GM12878 (cell line): ENCODE data around the gene RNF130. TPM values are rescaled to one million over a fixed set of nuclear protein-coding genes. Genes with fewer than 3 reads are reported as not detected.

Experiments used
- ATAC-seq: fragments of 200-7000 bp; cut with Tn5 transposase; 3 replicates; pipeline ENCODE4 v1.9.1; 2020; ENCODE audit warnings: mild to moderate bottlenecking, moderate library complexity
- BruUV-seq: library from RNA; stranded (reverse); fragments of 400-500 nt; replicated peaks from 2 replicates; lab custom pipeline; 2021; lab: Mats Ljungman, UMichigan
- CTCF ChIA-PET: fragments of 300-600 bp; sonication (Branson Sonifier 250); formaldehyde crosslinking; extraction: SDS; loops from one replicate; lab custom pipeline; 2021; ENCODE audit warnings: inconsistent platforms; lab: Yijun Ruan, JAX
- POLR2A ChIA-PET: fragments of 350-600 bp; formaldehyde crosslinking; extraction: SDS; loops from one replicate; lab custom pipeline; 2021; ENCODE audit warnings: inconsistent platforms; lab: Charles Lee
- RAD21 ChIA-PET: fragments of 300-600 bp; sonication (Branson Sonifier 250); formaldehyde crosslinking; loops from one replicate; lab custom pipeline; 2023; ENCODE audit warnings: antibody characterized with exemption; ENCODE audit not compliant: unreplicated experiment; lab: Charles Lee
- SMC1A ChIA-PET: fragments of 300-600 bp; sonication (Branson Sonifier 250); formaldehyde crosslinking; loops from one replicate; lab custom pipeline; 2023; ENCODE audit not compliant: unreplicated experiment, uncharacterized antibody; lab: Charles Lee
- DNase-seq: peaks from one replicate; pipeline ENCODE4 v3.0.0-alpha.2; 2011; ENCODE audit warnings: low read depth, low spot score
- FAIRE-seq: peaks from 3 replicates; lab custom pipeline; 2011; peaks lifted over from hg19 to GRCh38; lab: Jason Lieb, UNC
- H2AFZ ChIP-seq: 2 replicates; pipeline ENCODE4 v1.6.0; 2011; ENCODE audit warnings: low read depth, low read length, control low read depth; ENCODE audit not compliant: control insufficient read depth
- H3K27ac ChIP-seq: 2 replicates; pipeline ENCODE4 v1.5.1; 2011; ENCODE audit warnings: control low read depth; ENCODE audit not compliant: control insufficient read depth, insufficient read depth
- H3K27me3 ChIP-seq, 2 experiments: replicated peaks in 1 of 2; 2 replicates each; pipeline versions ENCODE4 v1.6.0 to v1.6.1; 2011; ENCODE audit warnings: low read length in 1 of 2; ENCODE audit not compliant: control insufficient read depth in 2 of 2, insufficient read depth in 2 of 2
- H3K36me3 ChIP-seq, 2 experiments: 2 replicates each; pipeline ENCODE4 v1.5.1; 2011; ENCODE audit warnings: low read length in 1 of 2; ENCODE audit not compliant: control insufficient read depth in 2 of 2, insufficient read depth in 2 of 2
- H3K4me1 ChIP-seq: 2 replicates; pipeline ENCODE4 v1.6.1; 2011; ENCODE audit warnings: mild to moderate bottlenecking, low read length, moderate library complexity, mixed read lengths; ENCODE audit not compliant: control insufficient read depth, insufficient read depth
- H3K4me2 ChIP-seq: 2 replicates; pipeline ENCODE4 v1.6.0; 2011; ENCODE audit warnings: control low read depth; ENCODE audit not compliant: control insufficient read depth, insufficient read depth
- H3K4me3 ChIP-seq: fragments of 200-600 bp; sonication (generic); 2 replicates; pipeline ENCODE4 v1.5.1; 2016
- H3K79me2 ChIP-seq: 2 replicates; pipeline ENCODE4 v1.6.0; 2011; ENCODE audit warnings: low read length; ENCODE audit not compliant: control insufficient read depth, insufficient read depth
- H3K9ac ChIP-seq: 2 replicates; pipeline ENCODE4 v1.8.0; 2011; ENCODE audit warnings: low read length, control low read depth, mixed read lengths; ENCODE audit not compliant: control insufficient read depth, insufficient read depth
- H3K9me3 ChIP-seq: replicated peaks from 3 replicates; pipeline ENCODE4 v1.5.1; 2011; ENCODE audit warnings: mild to moderate bottlenecking, low read length; ENCODE audit not compliant: control insufficient read depth, insufficient read depth
- H4K20me1 ChIP-seq: 2 replicates; pipeline ENCODE4 v1.6.0; 2011; ENCODE audit not compliant: control insufficient read depth, insufficient read depth
- ATF2 ChIP-seq: IDR thresholded peaks from 2 replicates; pipeline ENCODE4 v1.6.1; 2012; ENCODE audit warnings: low read length, inconsistent platforms
- BHLHE40 ChIP-seq, 2 experiments: fragments of 450-650 bp in 1 of 2; IDR thresholded peaks; 2 replicates each; pipeline ENCODE4 v1.6.1; 2011 to 2017; ENCODE audit warnings: low read depth in 2 of 2, borderline replicate concordance in 1 of 2, improper control_type of control experiment in 1 of 2, low read length in 1 of 2, mild to moderate bottlenecking in 1 of 2
- CBFB ChIP-seq: IDR thresholded peaks from 2 replicates; pipeline ENCODE4 v1.6.1; 2016; ENCODE audit warnings: antibody characterized with exemption, low read depth
- ETV6 ChIP-seq, 2 experiments: fragments of 450-650 bp in 1 of 2; IDR thresholded peaks in 1 of 2; conservative IDR thresholded peaks in 1 of 2; 2 replicates each; pipeline ENCODE4 v1.6.1; 2014; ENCODE audit warnings: antibody characterized with exemption in 1 of 2, borderline replicate concordance in 1 of 2, low read depth in 1 of 2, mild to moderate bottlenecking in 1 of 2, moderate library complexity in 1 of 2
- EZH2 ChIP-seq: IDR thresholded peaks from 2 replicates; pipeline ENCODE4 v1.6.1; 2012; ENCODE audit warnings: low read depth, mild to moderate bottlenecking, control low read depth, inconsistent platforms, low read length, borderline replicate concordance; ENCODE audit not compliant: control insufficient read depth
- KLF5 ChIP-seq: fragments of 450-650 bp; IDR thresholded peaks from 2 replicates; pipeline ENCODE4 v1.6.1; 2014; ENCODE audit warnings: mild to moderate bottlenecking; ENCODE audit not compliant: partially characterized antibody
- NBN ChIP-seq: fragments of 450-650 bp; IDR thresholded peaks from 2 replicates; pipeline ENCODE4 v1.6.1; 2016
- NR2C1 ChIP-seq: fragments of 450-650 bp; IDR thresholded peaks from 2 replicates; pipeline ENCODE4 v1.6.1; 2017; ENCODE audit warnings: antibody characterized with exemption, mild to moderate bottlenecking, moderate library complexity
- RAD51 ChIP-seq: fragments of 450-650 bp; IDR thresholded peaks from 2 replicates; pipeline ENCODE4 v1.6.1; 2016; ENCODE audit warnings: moderate library complexity, mild to moderate bottlenecking, inconsistent platforms
- SMC3 ChIP-seq: IDR thresholded peaks from 2 replicates; pipeline ENCODE4 v1.6.1; 2011; ENCODE audit warnings: low read length, improper control_type of control experiment, borderline replicate concordance
- SRF ChIP-seq, 2 experiments: IDR thresholded peaks; 2 replicates each; pipeline ENCODE4 v1.6.1; 2011; ENCODE audit warnings: low read depth in 2 of 2, low read length in 2 of 2, mild to moderate bottlenecking in 1 of 2, moderate library complexity in 1 of 2
- STAT3 ChIP-seq: IDR thresholded peaks from 2 replicates; pipeline ENCODE4 v1.6.1; 2011; ENCODE audit warnings: low read depth, low read length, improper control_type of control experiment
- SUPT20H ChIP-seq: IDR thresholded peaks from 2 replicates; pipeline ENCODE4 v1.6.1; 2011; ENCODE audit warnings: low read depth, mild to moderate bottlenecking, low read length, moderate library complexity, borderline replicate concordance; ENCODE audit not compliant: control insufficient read depth
- USF1 ChIP-seq: IDR thresholded peaks from 2 replicates; pipeline ENCODE4 v1.6.1; 2011; ENCODE audit warnings: borderline replicate concordance, low read depth, mild to moderate bottlenecking, moderate library complexity, mixed read lengths, low read length; ENCODE audit not compliant: insufficient read depth; ENCODE audit errors: extremely low read length
- ZBTB33 ChIP-seq: fragments of 450-650 bp; IDR thresholded peaks from 2 replicates; pipeline ENCODE4 v1.6.1; 2017; ENCODE audit warnings: mild to moderate bottlenecking
- ZNF592 ChIP-seq: fragments of 450-650 bp; IDR thresholded peaks from 2 replicates; pipeline ENCODE4 v1.6.1; 2017; ENCODE audit warnings: mild to moderate bottlenecking, moderate library complexity
- WGBS: methylation state at CpG from one replicate; pipeline ENCODE4 v1.1.6; 2016; ENCODE audit warnings: low lambda C conversion rate; ENCODE audit not compliant: insufficient replicate concordance, insufficient coverage; ENCODE audit errors: missing lambda C conversion rate; 5-methylcytosine and 5-hydroxymethylcytosine counted together
- in situ Hi-C: fragments of 300-500 bp; cut with MboI; formaldehyde crosslinking; loops from 9 replicates; pipeline ENCODE4 v1.14.3; 2018; ENCODE audit warnings: mixed read lengths
- intact Hi-C: fragments of 100-400 bp; cut with micrococcal nuclease; formaldehyde crosslinking; loops from one replicate; pipeline ENCODE4 v1.14.2; 2022; ENCODE audit not compliant: unreplicated experiment
- polyA plus RNA-seq, 11 experiments: library from polyadenylated mRNA; depleted of rRNA in 4 of 11; unstranded in 6 of 11; stranded (reverse) in 5 of 11; fragments of >200 nt; fragmentation: Nextera tagmentation in 4 of 11; fragmentation: Illumina TruSeq in 1 of 11; extraction: Ambion mirVana in 4 of 11; extraction: Trizol in 1 of 11; gene quantifications; 1 replicate in 1 of 11; 2 replicates in 10 of 11; pipeline versions ENCODE4 v1.2.1 to v1.2.3, GENCODE V29; 2011 to 2016; ENCODE audit warnings: inconsistent platforms in 2 of 11, missing spikeins in 2 of 11, low read depth in 1 of 11
- total RNA-seq, 4 experiments: library from RNA; depleted of rRNA in 3 of 4; stranded (reverse); fragments of >200 nt in 3 of 4; fragmentation: Illumina TruSeq in 1 of 4; extraction: Trizol in 1 of 4; gene quantifications; 2 replicates each; pipeline versions ENCODE4 v1.2.1 to v1.2.3, GENCODE V29; 2013 to 2021

The RNF130 gene
- total and polyA plus RNA-seq, 10 of the 15 experiments (the other 5 are each of a cell fraction or from before 2014, with no cell fraction given): 0.04 to 0.36 (median 0.11) TPM; not detected in 1

- FAIRE-seq: no peak
- ChIA-PET RAD21 (no interaction called here), CTCF (interaction anchor here (0.6 kb wide), 2 partner anchors 216 to 335 kb away, joined by 3 to 4 read pairs; no protein-coding TSS in a partner anchor)
- Histone ChIP-seq H3K4me2 (no peak overlapping the region), H3K36me3 (no peaks in the 10 kb centered on the region), H3K27me3 (no peaks in the 10 kb centered on the region), H2AFZ (no peak overlapping the region), H3K9ac (no peak overlapping the region), H3K4me1 (no peaks in the 10 kb centered on the region), H4K20me1 (no peaks in the 10 kb centered on the region), H3K9me3 (no peaks in the 10 kb centered on the region), H3K27ac (no peak overlapping the region), H3K79me2 (no peaks in the 10 kb centered on the region)
- 67% methylated on average over 14 of the region's 14 CpGs for WGBS
- ATAC-seq: no peak
- no peak for DNase-seq
- TF ChIP-seq ZNF592 (no peak), ZBTB33 (no peak), KLF5 (no peak), EZH2 (no peak), RAD51 (no peak), SRF (IDR thresholded peaks at IDR 0.05; ENCODE audit: low read depth in 2 of 2, low read length in 2 of 2) (no peak), NBN (no peak), BHLHE40 (IDR thresholded peaks at IDR 0.05; ENCODE audit: borderline replicate concordance in 1 of 2, low read depth in 2 of 2, low read length in 1 of 2) (no peak), CBFB (no peak), STAT3 (no peak), USF1 (no peak), NR2C1 (no peak), ETV6 (conservative IDR thresholded peaks at IDR 0.05 in 1 of 2, IDR thresholded peaks at IDR 0.05 in 1 of 2; ENCODE audit: borderline replicate concordance in 1 of 2, low read depth in 1 of 2) (no peak), SUPT20H (no peak), SMC3 (no peak), ATF2 (no peak)
- TF ChIP-seq, all 136 proteins: peak for 0
- no peak overlapping the region for H3K4me3 ChIP-seq
- ChIA-PET POLR2A (no interaction called here), SMC1A (no interaction called here)
- intact Hi-C loops (no loop called here), in situ Hi-C loops (no loop called here)
- no TSS peak for BruUV-seq
Observed at GRCh38 chr5:180118391-180118791, 46.8 kb upstream of the RNF130 start.
